HL-60 (cell line): ENCODE results near the gene GAA.

ENCODE experiments used
- CTCF ChIP-seq: IDR thresholded peaks from one replicate; pipeline ENCODE4 v1.5.1; 2011; ENCODE audit warnings: low read length, control low read depth, inconsistent platforms; ENCODE audit not compliant: insufficient read depth
- GABPA ChIP-seq: IDR thresholded peaks from 2 replicates; pipeline ENCODE4 v1.6.1; 2012; ENCODE audit warnings: low read depth
- POLR2AphosphoS5 ChIP-seq: IDR thresholded peaks from 2 replicates; pipeline ENCODE4 v1.6.1; 2012; ENCODE audit warnings: low read depth
- SPI1 ChIP-seq: IDR thresholded peaks from 2 replicates; pipeline ENCODE4 v1.6.1; 2012; ENCODE audit warnings: low read depth, mild to moderate bottlenecking, borderline replicate concordance
- TF ChIP-seq, protein P1 (sequence below): IDR thresholded peaks from 2 replicates; pipeline ENCODE4 v1.6.1; 2012; ENCODE audit warnings: low read depth; ENCODE audit not compliant: insufficient replicate concordance

DNA sequence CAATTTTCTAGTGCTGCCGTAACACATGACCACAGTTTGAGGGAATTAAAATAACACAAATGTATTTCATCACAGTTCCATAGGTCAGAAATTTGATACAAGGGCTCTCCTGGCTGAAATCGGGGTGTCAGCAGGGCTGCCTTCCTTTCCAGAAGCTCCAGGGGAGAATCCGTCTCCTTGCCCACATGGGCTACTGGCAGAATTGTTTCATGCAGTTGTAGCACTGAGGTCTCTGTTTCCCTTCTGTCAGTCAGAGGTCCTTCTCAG, 25.0 kb downstream of the GAA start:
- no peak for TF ChIP-seq CTCF
- TF ChIP-seq POLR2AphosphoS5 = no peak
- TF ChIP-seq, protein P1, sequence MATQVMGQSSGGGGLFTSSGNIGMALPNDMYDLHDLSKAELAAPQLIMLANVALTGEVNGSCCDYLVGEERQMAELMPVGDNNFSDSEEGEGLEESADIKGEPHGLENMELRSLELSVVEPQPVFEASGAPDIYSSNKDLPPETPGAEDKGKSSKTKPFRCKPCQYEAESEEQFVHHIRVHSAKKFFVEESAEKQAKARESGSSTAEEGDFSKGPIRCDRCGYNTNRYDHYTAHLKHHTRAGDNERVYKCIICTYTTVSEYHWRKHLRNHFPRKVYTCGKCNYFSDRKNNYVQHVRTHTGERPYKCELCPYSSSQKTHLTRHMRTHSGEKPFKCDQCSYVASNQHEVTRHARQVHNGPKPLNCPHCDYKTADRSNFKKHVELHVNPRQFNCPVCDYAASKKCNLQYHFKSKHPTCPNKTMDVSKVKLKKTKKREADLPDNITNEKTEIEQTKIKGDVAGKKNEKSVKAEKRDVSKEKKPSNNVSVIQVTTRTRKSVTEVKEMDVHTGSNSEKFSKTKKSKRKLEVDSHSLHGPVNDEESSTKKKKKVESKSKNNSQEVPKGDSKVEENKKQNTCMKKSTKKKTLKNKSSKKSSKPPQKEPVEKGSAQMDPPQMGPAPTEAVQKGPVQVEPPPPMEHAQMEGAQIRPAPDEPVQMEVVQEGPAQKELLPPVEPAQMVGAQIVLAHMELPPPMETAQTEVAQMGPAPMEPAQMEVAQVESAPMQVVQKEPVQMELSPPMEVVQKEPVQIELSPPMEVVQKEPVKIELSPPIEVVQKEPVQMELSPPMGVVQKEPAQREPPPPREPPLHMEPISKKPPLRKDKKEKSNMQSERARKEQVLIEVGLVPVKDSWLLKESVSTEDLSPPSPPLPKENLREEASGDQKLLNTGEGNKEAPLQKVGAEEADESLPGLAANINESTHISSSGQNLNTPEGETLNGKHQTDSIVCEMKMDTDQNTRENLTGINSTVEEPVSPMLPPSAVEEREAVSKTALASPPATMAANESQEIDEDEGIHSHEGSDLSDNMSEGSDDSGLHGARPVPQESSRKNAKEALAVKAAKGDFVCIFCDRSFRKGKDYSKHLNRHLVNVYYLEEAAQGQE = no peak
- TF ChIP-seq GABPA = no peak
- no peak for TF ChIP-seq SPI1
